HG03095 (cell line): ENCODE measurements around the gene ITIH5.

Experiments
- ATAC-seq: cut with Tn5 transposase; IDR thresholded peaks from one replicate; pipeline ENCODE4 v1.9.1; 2021; ENCODE audit warnings: moderate library complexity; ENCODE audit not compliant: unreplicated experiment

The ITIH5 gene

DNA sequence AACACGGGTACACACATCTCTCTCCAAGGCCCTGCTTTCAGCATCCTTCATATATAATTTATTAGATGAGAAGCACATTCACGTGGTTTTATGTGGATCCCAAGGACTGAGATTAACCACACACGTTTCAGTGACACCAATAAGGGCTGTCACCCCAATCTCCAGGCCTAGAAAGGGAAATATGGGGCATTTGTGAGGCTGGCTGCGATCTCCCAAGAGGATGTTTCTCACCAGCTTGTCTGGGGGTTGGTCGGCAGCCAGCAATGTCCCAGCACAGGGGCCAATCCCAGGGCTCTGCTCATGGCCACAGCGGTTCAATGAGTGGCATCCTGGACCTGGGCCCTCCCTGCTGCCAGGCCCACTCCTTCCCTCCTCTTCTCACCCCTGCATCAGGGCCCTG is 115.5 kb downstream of the ITIH5 start:
- no peak for ATAC-seq

DNA sequence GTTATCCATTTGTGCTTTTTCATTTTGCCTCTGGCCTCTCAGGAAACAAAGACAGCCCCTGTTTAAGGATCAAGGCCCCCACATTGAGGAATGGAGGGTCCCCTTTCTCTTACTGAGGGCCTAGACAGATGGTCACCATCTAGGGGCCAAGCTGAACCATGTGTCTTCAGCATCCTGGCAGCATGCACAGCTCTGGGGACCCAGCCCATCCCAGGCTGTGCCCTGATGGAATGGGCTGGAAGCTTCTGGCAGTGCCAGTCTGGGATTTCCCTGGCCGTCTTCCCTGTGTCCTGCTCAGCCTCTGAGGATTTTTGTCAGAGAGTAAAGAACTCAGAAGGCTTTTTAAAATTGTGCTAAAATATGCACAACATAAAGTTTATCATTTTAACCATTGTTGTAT is 116.8 kb downstream of the ITIH5 start:
- ATAC-seq = no peak

DNA sequence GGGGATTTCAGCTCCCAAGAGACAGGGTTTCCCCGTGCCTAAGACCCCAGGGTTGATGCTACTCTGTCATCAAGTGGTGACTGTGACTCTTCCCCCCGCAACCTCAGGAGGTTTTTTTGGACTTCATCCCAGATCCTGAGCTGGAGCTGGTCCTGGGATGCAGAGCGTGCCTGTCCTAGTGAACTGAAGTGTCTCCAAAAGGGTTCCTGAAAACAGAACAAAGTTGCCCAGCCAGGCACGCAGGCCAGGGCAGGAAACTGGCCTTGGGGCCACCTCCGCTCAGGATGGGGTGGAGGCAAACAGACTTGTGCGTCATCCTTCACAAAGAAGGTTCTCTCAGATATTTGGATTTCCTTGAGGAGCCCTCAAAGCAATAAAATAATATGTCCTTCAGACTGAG is 118.9 kb downstream of the ITIH5 start:
- ATAC-seq = no peak

DNA sequence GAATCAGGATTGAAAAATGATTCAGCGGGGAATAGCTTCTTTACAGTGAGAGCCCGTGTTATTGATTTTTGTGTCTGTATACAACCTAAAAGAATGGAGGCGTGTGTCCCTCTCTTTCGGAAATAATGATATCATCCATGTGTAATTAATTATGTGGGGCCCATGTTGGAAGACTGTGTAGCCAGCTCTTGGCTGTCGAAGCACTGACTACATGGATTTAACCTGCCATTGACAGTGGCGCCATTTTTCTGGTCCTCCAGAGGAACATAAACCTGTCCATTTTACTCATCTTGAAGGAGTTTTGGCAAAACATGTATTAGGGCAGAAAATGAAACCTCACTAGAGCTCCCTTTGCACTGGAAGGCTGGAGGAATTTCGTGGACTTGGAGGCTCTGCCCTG is 119.6 kb downstream of the ITIH5 start:
- no peak for ATAC-seq

- no peak for ATAC-seq
These were observed 120.3 kb downstream of the ITIH5 start for GRCh38 chr10:7546385-7546967.

DNA sequence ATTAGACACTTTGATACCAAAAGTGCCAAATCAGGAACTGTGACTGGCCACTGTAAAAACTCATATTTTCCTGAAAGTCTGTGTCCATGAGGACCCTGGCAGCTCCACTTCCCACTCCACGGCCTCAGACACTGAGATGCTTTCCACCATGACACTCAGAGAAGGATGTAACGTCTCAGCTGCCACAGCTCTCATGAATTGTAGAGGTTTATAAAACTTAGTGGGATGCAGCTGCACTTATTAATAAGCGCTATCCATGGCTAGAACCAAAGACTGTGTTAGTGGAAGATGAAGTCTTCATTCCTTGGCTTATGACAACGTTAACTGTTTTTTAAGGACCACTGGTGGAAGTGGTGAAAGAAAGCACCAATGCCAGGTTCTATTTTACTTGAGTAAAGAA is 121.0 kb downstream of the ITIH5 start:
- ATAC-seq = no peak

DNA sequence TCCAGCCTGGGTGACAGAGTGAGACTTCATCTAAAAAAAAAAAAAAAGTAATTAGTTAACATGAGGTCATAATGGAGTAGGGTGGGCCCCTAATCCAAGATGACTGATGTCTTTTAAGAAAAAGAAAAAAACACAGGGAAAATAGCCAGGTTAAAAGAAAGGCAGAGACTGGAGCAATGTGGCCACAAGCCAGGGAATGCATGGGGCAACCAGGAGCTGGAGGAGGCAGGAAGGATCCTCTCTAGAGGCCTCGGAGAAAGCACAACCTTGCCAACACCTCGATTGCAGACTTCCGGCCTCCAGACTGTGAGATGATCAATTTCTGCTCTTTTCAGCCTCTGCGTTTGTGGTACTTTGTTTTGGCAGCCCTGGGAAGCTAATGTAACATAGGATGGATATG is 121.5 kb downstream of the ITIH5 start:
- no peak for ATAC-seq

DNA sequence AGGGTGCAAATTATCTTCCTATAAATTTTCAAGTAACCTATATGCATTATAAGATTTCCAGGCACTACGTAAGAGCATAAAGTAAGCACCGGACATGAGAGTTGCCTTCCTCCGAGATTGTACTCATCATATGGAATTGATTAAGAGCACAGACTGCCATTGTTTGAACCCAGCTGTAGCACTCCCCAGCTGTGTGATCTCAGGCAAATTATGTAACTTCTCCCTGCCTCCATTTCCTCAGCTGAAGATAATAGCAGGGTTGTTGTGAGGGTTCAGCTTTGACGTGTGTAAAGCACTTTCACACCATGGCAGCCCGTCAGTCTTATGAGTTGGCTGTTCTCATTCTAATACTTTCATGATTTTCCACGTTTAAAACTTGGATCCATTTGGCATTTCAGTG is 122.6 kb downstream of the ITIH5 start:
- ATAC-seq = no peak

- no peak for ATAC-seq
These were observed 124.4 kb downstream of the ITIH5 start for GRCh38 chr10:7542189-7542914.

- ATAC-seq = no peak
These were observed 125.4 kb downstream of the ITIH5 start for GRCh38 chr10:7541137-7542087.

DNA sequence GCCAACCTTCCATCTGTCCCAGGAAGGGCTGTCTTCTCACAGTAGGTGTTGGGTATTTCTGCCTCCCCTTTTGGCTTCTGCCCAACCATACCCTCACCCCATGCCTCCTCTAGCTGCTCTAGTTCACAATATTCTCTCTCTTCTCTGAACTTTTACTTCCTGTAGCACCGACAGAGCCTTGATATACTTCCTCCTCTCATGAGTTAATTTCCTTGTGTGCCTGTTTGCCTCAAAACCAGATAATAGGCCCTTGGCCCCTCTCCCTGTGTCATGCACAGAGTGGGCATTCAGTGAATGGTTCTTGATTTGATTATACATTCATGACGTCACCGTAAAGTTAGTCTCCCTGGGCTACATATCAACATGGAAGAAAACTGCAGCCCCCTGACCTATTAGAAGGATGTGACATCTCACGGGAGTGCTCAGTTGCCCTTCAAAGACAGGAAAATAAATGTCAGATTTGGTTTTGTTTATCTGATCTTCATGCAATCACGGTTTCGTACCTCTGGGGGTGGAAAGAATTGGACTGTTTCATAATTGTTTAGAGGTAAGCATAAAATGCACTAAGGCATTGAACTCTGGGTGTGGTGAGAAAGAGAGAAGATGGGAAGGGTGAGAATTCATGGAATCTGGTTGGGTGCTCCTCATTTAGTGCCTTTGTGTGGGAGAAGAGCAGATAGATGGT is 127.7 kb downstream of the ITIH5 start:
- no peak for ATAC-seq

GRCh38 chr10:7537126-7537525 is 129.6 kb downstream of the ITIH5 start:
- no peak for ATAC-seq

DNA sequence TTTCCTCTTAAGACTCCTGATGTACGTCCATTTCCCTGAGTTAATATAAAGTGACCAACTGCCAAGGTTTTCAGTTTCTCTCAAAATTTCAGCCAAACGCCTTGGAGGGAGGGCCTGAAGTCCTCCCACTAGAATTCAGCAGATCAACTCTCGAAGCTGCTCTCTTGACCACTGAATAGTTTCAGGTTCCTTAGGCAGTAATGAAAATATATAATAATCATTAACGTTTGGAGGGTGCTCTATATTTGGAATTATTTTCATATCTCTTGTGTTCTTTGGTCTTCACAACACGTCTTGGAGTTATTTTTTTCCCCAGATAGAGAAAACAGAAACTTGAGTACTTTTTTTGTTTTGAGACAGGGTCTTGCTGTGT is 132.3 kb downstream of the ITIH5 start:
- peak; percentile 69 for ATAC-seq

- ATAC-seq = peak; percentile 13
These were observed 132.9 kb downstream of the ITIH5 start for GRCh38 chr10:7533657-7534479.

DNA sequence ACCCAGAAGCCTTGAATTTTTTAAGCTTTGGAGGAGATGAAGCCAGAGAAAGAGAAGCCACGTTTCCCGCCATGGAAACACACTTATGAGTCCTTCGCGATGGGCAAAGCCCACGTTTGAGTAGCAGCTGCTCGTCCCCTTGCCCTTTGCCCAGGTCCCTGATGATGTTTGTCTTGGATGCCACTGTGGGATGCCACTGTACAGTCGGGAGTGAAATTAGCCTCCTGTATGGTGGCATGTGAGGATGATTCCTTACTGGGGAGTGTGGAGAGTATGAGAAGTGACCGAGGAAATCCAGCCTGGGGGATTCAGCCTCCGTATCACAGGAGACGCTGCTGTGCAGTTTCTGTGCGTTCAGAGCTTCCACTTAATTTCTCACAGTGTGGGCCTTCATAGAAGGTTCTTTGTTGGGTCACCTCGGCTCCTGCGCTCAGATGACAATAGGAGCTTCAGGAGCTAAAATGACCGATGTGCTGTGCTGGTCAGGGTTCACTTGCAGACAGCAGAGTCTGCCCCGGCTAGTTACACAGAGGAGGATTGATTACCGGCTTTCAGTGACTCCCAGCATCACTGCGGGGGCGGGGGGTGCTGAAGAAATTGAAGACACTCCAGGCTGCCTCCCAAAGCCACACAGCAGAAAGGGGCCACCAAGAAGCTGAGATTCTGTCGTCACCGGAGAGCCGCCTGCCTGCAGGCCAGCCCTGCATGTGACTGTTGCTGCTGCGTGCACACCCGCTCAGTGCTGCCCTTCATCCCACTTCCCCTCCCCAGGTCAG is 133.9 kb downstream of the ITIH5 start:
- no peak for ATAC-seq

- no peak for ATAC-seq
These were observed 137.1 kb downstream of the ITIH5 start for GRCh38 chr10:7529638-7530037.

- ATAC-seq = no peak
These were observed 139.3 kb downstream of the ITIH5 start for GRCh38 chr10:7527468-7527867.

- ATAC-seq = no peak
These were observed 140.8 kb downstream of the ITIH5 start for GRCh38 chr10:7526017-7526400.

DNA sequence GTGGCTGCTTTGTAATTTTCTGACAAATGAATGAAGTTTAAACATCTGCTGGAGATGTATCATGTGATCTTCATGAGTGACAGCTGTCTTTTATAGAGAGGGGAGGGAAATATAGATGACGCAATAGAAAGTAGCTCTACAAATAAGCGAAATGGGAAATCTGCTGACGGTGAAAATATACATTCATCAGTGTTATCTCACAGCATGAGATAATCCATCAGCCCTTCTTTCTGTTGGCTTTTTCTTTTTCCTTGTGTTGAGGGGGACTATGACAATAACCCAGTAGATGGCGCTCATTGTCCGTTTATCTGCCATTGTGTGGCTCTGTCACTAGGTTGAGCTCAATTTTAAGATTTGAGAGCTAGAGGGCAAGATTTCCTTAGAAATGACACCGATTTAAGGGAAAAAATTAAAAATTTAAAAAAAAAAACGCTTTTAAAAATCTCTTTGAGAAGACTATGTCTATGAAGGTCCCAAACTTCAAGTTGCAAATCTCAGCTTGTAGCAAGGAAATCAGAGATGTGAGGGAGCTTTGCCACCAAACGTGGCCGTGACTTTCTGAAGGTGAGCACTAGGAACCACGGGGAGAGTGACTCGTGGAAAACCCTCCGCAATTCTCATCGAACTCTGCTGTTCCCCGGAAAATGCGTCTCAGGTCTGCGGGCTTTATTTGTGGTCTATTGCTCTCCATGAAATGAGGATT is 141.3 kb downstream of the ITIH5 start:
- peak; percentile 67 for ATAC-seq
